GM19351 (cell line): ENCODE results near the gene PLEKHA7.
A peak's percentile ranks its signal among the peaks of the same experiment; 100 is the strongest.
"Not testable (repeated sequence)": the region's sequence is repeated elsewhere in the genome, so short reads cannot be mapped to it uniquely, and the experiment has no call there.

Experiments
- ATAC-seq: cut with Tn5 transposase; IDR thresholded peaks from one replicate; pipeline ENCODE4 v1.9.1; 2021; ENCODE audit warnings: mild to moderate bottlenecking, moderate library complexity; ENCODE audit not compliant: unreplicated experiment

Gene PLEKHA7, protein sequence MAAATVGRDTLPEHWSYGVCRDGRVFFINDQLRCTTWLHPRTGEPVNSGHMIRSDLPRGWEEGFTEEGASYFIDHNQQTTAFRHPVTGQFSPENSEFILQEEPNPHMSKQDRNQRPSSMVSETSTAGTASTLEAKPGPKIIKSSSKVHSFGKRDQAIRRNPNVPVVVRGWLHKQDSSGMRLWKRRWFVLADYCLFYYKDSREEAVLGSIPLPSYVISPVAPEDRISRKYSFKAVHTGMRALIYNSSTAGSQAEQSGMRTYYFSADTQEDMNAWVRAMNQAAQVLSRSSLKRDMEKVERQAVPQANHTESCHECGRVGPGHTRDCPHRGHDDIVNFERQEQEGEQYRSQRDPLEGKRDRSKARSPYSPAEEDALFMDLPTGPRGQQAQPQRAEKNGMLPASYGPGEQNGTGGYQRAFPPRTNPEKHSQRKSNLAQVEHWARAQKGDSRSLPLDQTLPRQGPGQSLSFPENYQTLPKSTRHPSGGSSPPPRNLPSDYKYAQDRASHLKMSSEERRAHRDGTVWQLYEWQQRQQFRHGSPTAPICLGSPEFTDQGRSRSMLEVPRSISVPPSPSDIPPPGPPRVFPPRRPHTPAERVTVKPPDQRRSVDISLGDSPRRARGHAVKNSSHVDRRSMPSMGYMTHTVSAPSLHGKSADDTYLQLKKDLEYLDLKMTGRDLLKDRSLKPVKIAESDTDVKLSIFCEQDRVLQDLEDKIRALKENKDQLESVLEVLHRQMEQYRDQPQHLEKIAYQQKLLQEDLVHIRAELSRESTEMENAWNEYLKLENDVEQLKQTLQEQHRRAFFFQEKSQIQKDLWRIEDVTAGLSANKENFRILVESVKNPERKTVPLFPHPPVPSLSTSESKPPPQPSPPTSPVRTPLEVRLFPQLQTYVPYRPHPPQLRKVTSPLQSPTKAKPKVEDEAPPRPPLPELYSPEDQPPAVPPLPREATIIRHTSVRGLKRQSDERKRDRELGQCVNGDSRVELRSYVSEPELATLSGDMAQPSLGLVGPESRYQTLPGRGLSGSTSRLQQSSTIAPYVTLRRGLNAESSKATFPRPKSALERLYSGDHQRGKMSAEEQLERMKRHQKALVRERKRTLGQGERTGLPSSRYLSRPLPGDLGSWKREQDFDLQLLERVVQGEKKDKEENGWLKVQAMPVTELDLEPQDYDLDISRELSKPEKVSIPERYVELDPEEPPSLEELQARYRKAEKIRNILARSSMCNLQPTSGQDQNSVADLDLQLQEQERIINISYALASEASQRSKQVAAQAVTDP

GRCh38 chr11:17014321-17014832 is at the start of gene PLEKHA7:
PLEKHA7 (minus strand) TSS chr11:17014414; CDS start chr11:17014401, 13 bp downstream.
- peak; percentile 37 for ATAC-seq

DNA sequence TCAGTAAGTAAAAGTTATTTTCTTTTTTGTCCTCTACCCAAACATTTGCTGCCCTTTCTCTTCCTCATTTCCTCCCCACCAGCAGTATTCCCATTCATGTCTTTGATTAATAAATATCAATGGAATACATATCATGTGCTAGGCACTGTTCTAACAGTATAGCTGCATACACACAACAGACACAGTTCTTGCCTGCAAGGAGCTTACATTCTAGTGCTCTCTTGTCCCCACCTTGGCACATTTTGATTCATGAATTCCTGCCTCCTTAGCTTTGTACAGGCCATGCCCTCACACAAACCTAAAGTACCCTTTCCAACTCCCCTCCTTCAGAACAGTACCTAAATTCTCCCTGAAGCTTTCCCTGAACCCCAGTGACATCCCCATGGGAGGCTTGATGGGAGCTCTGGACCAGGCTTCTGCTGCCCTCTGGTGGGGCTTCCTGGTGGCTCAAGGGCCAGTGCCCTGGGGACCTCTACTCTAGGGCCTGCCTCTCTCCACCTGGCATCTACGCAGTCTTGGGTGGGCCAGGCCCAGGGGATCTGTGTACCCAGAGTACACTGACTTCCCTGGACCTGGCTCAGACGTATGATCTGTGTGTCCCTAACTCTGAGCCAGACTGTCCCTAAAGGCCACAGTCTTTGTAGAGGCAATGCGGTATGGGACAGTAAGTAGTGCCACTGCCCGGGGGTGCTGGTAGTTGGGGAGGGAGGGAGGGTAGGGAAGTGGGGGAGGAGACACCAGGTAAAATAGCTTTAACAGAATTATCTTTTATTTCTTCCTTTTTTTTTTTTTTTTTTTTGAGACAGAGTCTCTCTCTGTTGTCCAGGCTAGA is 49.2 kb upstream of the PLEKHA7 start:
- ATAC-seq = peak; percentile 81

- ATAC-seq = not testable (repeated sequence)
Observed at GRCh38 chr11:17051146-17051545, 36.9 kb upstream of the PLEKHA7 start.

DNA sequence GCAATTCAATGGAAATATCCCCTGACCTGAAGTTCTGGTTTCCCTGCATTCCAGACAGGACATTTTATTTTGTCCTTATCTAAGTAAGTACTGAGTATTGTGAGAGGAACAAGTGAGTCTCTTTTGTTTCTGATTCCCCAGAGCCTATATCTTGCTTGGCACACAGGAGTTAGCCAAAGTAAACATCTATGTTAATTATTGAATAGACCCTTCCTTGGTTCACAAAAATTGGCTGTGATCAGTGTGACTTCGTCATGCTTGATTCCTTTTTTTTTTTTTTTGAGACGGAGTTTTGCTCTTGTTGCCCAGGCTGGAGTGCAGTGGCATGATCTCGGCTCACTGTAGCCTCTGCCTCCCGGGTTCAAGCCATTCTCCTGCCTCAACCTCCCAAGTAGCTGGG is 34.3 kb upstream of the PLEKHA7 start:
- not testable (repeated sequence) for ATAC-seq

GRCh38 chr11:17046690-17047089 is 32.5 kb upstream of the PLEKHA7 start:
- no peak for ATAC-seq

DNA sequence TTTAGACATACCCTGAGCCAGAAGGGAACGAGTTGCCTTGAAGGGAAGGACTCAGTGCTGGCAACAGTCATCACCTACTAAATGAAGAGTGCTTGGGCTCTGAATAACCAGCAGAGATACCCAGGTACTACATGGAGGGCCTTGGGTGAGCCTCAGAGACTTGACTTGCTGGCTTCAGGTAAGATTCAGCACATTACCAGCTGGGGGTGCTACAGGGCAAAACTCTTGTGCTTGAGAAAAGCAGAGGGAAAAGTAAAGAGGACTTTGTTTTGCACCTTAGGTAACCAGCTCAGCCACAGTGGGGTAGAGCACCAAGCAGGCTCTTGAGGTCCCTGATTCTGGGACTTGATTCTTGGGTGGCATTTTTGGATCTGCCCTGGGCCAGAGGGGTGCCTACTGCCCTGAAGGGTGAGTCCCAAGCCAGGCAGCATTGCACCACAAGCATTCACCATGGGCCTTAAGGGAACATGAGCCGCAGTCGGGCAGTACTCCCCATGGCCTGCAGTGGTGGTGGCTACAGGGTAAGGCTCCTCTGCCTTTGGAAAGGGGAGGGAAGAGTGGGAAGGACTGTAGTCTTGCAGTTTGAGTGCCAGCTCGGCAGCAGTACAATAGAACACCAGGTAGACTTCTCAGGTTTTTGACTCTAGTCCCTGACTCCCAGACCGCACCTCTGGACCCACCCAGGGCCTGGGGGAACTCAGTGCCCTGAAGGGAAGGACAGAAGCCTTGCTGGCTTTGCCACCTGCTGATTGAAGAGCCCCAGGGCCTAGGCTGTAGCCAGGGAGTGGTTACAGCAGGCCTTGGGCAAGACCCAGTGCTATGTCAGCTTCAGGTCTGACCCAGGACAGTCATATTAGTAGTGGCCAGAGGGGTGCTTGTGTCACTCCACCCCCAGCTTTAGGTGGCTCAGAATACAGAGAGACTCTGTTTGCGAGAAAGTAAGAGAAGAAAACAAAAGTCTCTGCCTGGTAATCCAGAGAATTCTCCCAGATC is 22.7 kb upstream of the PLEKHA7 start:
- no peak for ATAC-seq

- not testable (repeated sequence) for ATAC-seq
Observed at GRCh38 chr11:17034027-17034426, 19.8 kb upstream of the PLEKHA7 start.

DNA sequence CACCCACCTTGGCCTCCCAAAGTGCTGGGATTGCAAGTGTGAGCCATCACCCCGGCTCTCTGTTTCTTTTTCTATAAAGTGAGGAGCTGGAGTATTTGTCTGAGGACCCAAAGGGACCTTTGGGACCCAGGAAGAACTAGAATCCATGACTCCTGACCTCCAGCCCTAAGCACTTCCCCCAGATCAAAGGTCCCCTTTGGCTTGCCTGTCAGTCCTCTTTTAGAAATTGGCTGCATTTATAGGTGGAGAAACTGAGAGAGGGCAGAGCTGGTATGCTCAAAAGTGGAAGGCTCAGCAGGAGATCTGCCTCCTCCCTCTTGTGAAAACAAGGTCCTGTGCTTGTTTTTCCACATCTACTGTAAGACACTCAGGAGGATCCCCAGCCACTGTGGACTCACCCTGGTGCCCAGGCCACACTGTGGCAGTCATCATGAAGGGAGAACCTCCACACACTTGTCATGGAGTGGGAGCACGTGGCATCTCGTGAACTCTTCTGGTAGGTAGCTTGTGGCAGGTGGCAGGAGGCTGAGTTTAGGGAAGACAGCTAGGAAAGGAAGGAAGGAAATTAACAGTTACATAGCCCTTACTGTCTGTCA is 12.4 kb upstream of the PLEKHA7 start:
- no peak for ATAC-seq

DNA sequence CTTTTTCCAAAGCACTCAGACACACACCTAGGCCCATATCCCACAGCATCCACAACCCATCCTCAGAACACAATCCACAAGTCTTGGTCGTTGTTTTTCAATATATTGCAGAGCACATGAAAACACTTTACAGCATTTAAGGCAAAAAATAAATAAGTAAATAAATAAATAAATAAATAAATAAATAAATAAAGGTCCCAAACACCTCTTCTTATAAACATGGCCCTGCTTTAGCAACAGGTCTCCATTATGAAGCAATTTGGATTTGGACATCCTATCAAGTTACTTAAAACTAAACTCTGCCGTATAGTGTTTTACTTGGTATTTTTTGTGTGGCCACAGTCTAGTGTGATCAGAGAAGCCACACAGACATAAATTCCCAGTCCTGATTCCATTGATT is 10.7 kb upstream of the PLEKHA7 start:
- ATAC-seq = no peak

- no peak for ATAC-seq
Observed at GRCh38 chr11:17021511-17021910, 7.3 kb upstream of the PLEKHA7 start.

- ATAC-seq = no peak
Observed at GRCh38 chr11:17020831-17021230, 6.6 kb upstream of the PLEKHA7 start.

DNA sequence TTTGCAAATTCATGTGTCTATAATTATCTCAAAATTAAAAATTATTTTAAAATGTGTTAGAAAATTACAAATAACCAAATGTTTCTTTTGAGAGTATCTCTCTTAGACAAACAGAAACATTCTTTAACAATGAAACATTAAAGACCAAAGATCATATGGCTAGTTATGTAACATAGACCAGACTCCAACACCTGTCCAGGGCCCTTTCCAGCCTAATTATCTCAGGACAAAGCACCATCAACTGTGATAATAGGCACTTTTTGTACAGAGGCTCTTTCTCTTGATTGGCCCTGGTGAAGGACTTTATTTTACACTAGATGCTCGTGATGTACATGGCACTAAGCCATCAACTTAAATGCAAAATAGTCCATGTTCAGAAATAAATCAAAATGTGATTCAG is 5.0 kb upstream of the PLEKHA7 start:
- no peak for ATAC-seq

DNA sequence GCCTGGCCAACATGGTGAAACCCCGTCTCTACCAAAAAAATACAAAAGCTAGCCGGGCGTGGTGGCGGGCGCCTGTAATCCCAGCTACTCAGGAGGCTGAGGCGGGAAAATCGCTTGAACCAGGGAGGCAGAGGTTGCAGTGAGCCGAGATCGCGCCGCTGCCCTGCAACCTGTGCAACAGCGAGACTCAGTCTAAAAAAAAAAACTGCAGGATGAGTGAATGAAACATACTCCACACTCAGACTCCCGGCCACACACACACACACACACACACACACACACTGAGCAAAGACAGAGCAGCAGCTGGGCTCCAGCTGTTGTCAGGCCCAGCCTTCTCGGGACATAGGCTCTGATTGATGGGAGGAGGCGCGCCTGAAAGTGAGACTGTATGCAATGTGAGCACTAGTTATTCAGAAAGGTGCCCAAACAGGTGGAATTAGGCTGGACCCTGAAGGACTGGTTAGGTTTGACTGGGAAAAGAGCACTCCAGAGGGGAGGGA is 1.5 kb upstream of the PLEKHA7 start:
- no peak for ATAC-seq

GRCh38 chr11:17014833-17015626 is 816 bp upstream of the PLEKHA7 start:
- peak; percentile 62 for ATAC-seq

DNA sequence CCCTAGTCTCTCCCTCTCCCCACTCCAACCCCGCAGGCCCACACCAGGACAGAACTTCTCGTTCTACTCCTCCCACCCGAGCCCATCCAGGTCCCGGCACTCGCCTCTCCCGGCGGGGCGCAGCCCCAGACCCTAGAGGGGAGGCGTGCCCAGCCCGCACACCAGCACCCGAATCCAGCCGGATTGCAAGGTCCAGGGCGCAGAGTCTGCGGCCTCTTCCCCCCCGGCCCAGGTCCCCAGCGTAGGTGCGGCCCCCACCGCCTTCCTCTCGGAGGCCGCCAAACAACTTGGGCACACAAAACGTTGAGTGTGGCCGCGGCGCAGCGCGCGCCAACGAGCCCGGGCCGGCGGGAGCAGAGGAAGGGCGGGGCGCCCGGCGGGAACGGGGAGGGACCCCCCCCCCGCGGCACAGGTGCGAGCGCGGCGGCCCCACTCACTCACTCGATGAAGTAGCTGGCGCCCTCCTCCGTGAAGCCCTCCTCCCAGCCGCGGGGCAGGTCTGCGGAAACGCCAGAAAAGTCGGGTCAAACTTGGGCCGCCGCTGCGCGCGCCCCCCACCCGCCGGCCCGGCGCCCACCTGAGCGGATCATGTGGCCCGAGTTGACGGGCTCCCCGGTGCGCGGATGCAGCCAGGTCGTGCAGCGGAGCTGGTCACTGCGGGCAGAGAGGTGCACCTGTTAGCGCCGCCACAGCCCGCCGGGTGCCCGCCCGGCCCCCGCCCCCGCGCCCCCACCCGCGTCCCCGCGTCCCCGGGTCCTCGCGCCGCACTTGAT is 480 bp downstream of the PLEKHA7 start:
- peak; percentile 29 for ATAC-seq

- no peak for ATAC-seq
Observed at GRCh38 chr11:17012712-17013547, 1.3 kb downstream of the PLEKHA7 start.
